Common myeloid progenitor, CD34-positive (primary cell): ENCODE data around the gene RHBDL2.
"Not testable (repeated sequence)": the region's sequence is repeated elsewhere in the genome, so short reads cannot be mapped to it uniquely, and the experiment has no call there.

Source experiments
- CTCF ChIA-PET: fragments of 350-600 bp; sonication (Branson Sonifier 250); formaldehyde crosslinking; loops from one replicate; lab custom pipeline; 2021; ENCODE audit warnings: antibody characterized with exemption; lab: Charles Lee
- POLR2A ChIA-PET: fragments of 350-600 bp; sonication (Branson Sonifier 250); formaldehyde crosslinking; loops from one replicate; lab custom pipeline; 2021; ENCODE audit warnings: antibody characterized with exemption; lab: Charles Lee
- DNase-seq, 3 donors: peaks; one replicate each; pipeline versions ENCODE4 v3.0.0 to v3.0.0-alpha.2; 2013
- H3K27ac ChIP-seq, 2 experiments: 1 replicate in 1 of 2; 2 replicates in 1 of 2; pipeline ENCODE4 v1.7.0; 2013; ENCODE audit warnings: inconsistent platforms in 2 of 2, low read length in 2 of 2, mild to moderate bottlenecking in 2 of 2, low read depth in 1 of 2, moderate library complexity in 1 of 2; ENCODE audit not compliant: severe bottlenecking in 2 of 2, insufficient read depth in 1 of 2, poor library complexity in 1 of 2
- H3K27me3 ChIP-seq, 5 experiments: replicated peaks in 2 of 5; 1 replicate in 3 of 5; 2 replicates in 2 of 5; pipeline versions ENCODE4 v1.6.1 to v1.7.0; 2013; ENCODE audit warnings: low read length in 4 of 5, mild to moderate bottlenecking in 2 of 5, moderate library complexity in 2 of 5, inconsistent platforms in 1 of 5; ENCODE audit not compliant: insufficient read depth in 5 of 5, control insufficient read depth in 4 of 5
- H3K36me3 ChIP-seq, 4 experiments: 1 replicate in 2 of 4; 2 replicates in 2 of 4; pipeline versions ENCODE4 v1.6.1 to v1.7.0; 2013; ENCODE audit warnings: low read length in 3 of 4, control low read depth in 1 of 4, mild to moderate bottlenecking in 1 of 4; ENCODE audit not compliant: control insufficient read depth in 4 of 4, insufficient read depth in 4 of 4
- H3K4me1 ChIP-seq, 4 experiments: 1 replicate in 3 of 4; 2 replicates in 1 of 4; pipeline versions ENCODE4 v1.6.1 to v1.7.1; 2013; ENCODE audit warnings: low read length in 3 of 4, mild to moderate bottlenecking in 3 of 4, control low read depth in 1 of 4, inconsistent platforms in 1 of 4, moderate library complexity in 1 of 4; ENCODE audit not compliant: control insufficient read depth in 4 of 4, insufficient read depth in 4 of 4; ENCODE audit errors: control extremely low read depth in 1 of 4
- H3K4me3 ChIP-seq, 7 experiments: 1 replicate in 4 of 7; 2 replicates in 3 of 7; pipeline versions ENCODE4 v1.5.1 to v1.7.0; 2013; ENCODE audit warnings: mild to moderate bottlenecking in 7 of 7, low read length in 6 of 7, moderate library complexity in 6 of 7, inconsistent platforms in 2 of 7, low read depth in 2 of 7, control low read depth in 1 of 7; ENCODE audit not compliant: insufficient read depth in 4 of 7, control insufficient read depth in 1 of 7; ENCODE audit errors: extremely low read depth in 1 of 7
- H3K9me3 ChIP-seq, 5 experiments: 1 replicate in 4 of 5; 2 replicates in 1 of 5; pipeline versions ENCODE4 v1.6.1 to v1.7.1; 2013; ENCODE audit warnings: low read length in 4 of 5, mild to moderate bottlenecking in 2 of 5, inconsistent platforms in 1 of 5, low read depth in 1 of 5, moderate library complexity in 1 of 5; ENCODE audit not compliant: control insufficient read depth in 4 of 5, insufficient read depth in 2 of 5; ENCODE audit errors: control extremely low read depth in 1 of 5
- WGBS: methylation state at CpG from one replicate; pipeline ENCODE4 v1.1.5; 2013; ENCODE audit not compliant: insufficient coverage; 5-methylcytosine and 5-hydroxymethylcytosine counted together

Gene RHBDL2

GRCh38 chr1:38918568-38918967 is 23.1 kb downstream of the RHBDL2 start:
- DNase-seq, result no peak
- no peaks in the 10 kb centered on the region for H3K4me1 ChIP-seq
- ChIA-PET CTCF (interaction anchor here (0.6 kb wide), 1 partner anchor 17 kb away, joined by 3 read pairs; no protein-coding TSS in a partner anchor), POLR2A (no interaction called here)
- no peak overlapping the region for H3K27ac ChIP-seq
- 90% methylated on average over 4 of the region's 5 CpGs for WGBS
- H3K4me3 ChIP-seq, result no peak overlapping the region
- no peaks in the 10 kb centered on the region for H3K9me3 ChIP-seq
- H3K27me3 ChIP-seq, result no peaks in the 10 kb centered on the region
- H3K36me3 ChIP-seq, result peaks cover 0 to 5% (median 0%) of the 10 kb centered on the region in 4 experiments

GRCh38 chr1:38917772-38918171 is 23.9 kb downstream of the RHBDL2 start:
- no peaks in the 10 kb centered on the region for H3K9me3 ChIP-seq
- ChIA-PET CTCF (no interaction called here), POLR2A (no interaction called here)
- WGBS, result 100% methylated on average over 1 of the region's 1 CpG
- no peaks in the 10 kb centered on the region for H3K27me3 ChIP-seq
- H3K4me1 ChIP-seq, result no peaks in the 10 kb centered on the region
- no peak for DNase-seq
- peaks cover 0 to 5% (median 0%) of the 10 kb centered on the region in 4 experiments for H3K36me3 ChIP-seq
- H3K4me3 ChIP-seq, result no peak overlapping the region
- no peak overlapping the region for H3K27ac ChIP-seq

GRCh38 chr1:38917337-38917736 is 24.3 kb downstream of the RHBDL2 start:
- Histone ChIP-seq H3K4me3 (no peak overlapping the region), H3K4me1 (no peaks in the 10 kb centered on the region), H3K9me3 (no peaks in the 10 kb centered on the region), H3K27ac (no peak overlapping the region), H3K27me3 (no peaks in the 10 kb centered on the region), H3K36me3 (peaks cover 0 to 5% (median 0%) of the 10 kb centered on the region in 4 experiments)
- ChIA-PET POLR2A (no interaction called here), CTCF (no interaction called here)
- no peak for DNase-seq
- WGBS, result 95% methylated on average over 2 of the region's 3 CpGs

- Histone ChIP-seq H3K27me3 (no peaks in the 10 kb centered on the region), H3K9me3 (no peaks in the 10 kb centered on the region), H3K36me3 (peaks cover 0 to 5% (median 0%) of the 10 kb centered on the region in 4 experiments), H3K4me3 (no peak overlapping the region), H3K4me1 (no peaks in the 10 kb centered on the region), H3K27ac (no peak overlapping the region)
- POLR2A ChIA-PET, result no interaction called here
- WGBS, result 87% methylated on average over 2 of the region's 3 CpGs
- CTCF ChIA-PET, result no interaction called here
- peak; percentile 23 to 70 (median 65) for DNase-seq
Observed at GRCh38 chr1:38915352-38915948, 26.2 kb downstream of the RHBDL2 start.

- H3K27me3 ChIP-seq, POLR2A ChIA-PET, H3K36me3 ChIP-seq, H3K9me3 ChIP-seq, H3K4me1 ChIP-seq, H3K27ac ChIP-seq, CTCF ChIA-PET, H3K4me3 ChIP-seq, DNase-seq: not testable (repeated sequence)
- 99% methylated on average over 7 of the region's 8 CpGs for WGBS
Observed at GRCh38 chr1:38914908-38915307, 26.7 kb downstream of the RHBDL2 start.

- WGBS, result 91% methylated on average over 12 of the region's 13 CpGs
- ChIA-PET CTCF (no interaction called here), POLR2A (no interaction called here)
Observed at GRCh38 chr1:38908821-38909220, 32.8 kb downstream of the RHBDL2 start.

GRCh38 chr1:38905985-38906384 is 35.6 kb downstream of the RHBDL2 start:
- no peaks in the 10 kb centered on the region for H3K27me3 ChIP-seq
- H3K4me1 ChIP-seq, result no peaks in the 10 kb centered on the region
- DNase-seq, result no peak
- H3K4me3 ChIP-seq, result no peak overlapping the region
- peaks cover 0 to 6% (median 0%) of the 10 kb centered on the region in 5 experiments for H3K9me3 ChIP-seq
- CTCF ChIA-PET, result no interaction called here
- no peak overlapping the region for H3K27ac ChIP-seq
- POLR2A ChIA-PET, result interaction anchor here (0.7 kb wide), 1 partner anchor 688 kb away, joined by 4 read pairs; no protein-coding TSS in a partner anchor
- no CpG with 5 or more reads among the region's 2 CpGs for WGBS
- no peaks in the 10 kb centered on the region for H3K36me3 ChIP-seq

More at GRCh38 chr1:38908821-38909220, 32.8 kb downstream of the RHBDL2 start:
- Histone ChIP-seq H3K9me3 (peaks cover 0 to 6% (median 0%) of the 10 kb centered on the region in 5 experiments), H3K4me3 (no peak overlapping the region), H3K27me3 (no peaks in the 10 kb centered on the region), H3K36me3 (no peaks in the 10 kb centered on the region), H3K27ac (no peak overlapping the region), H3K4me1 (no peaks in the 10 kb centered on the region)
- DNase-seq, result no peak
